DMS79 (cell line): ENCODE measurements around the gene GSN.
"Not testable (repeated sequence)": the region's sequence is repeated elsewhere in the genome, so short reads cannot be mapped to it uniquely, and the experiment has no call there.

Source experiments
- DNase-seq: peaks from one replicate; lab custom pipeline; 2025; lab: John Stamatoyannopoulos, UW

The GSN gene

DNA sequence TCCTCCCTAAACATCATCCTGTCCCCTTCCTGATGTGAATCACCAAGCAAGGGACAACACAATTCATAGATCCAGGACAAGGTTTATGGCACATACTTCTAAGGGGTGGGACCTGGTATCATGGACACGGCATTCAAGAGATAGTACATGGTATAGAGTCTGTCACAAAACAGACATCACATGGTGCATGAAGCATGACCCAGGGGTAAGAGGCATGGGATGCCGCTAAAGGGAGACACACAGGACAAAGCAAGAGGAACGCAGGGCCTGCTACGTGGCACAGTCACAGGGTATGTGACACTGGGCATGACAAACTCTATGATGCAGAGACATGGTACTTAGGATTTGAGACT is 20.7 kb downstream of the GSN start:
- DNase-seq = no peak

DNA sequence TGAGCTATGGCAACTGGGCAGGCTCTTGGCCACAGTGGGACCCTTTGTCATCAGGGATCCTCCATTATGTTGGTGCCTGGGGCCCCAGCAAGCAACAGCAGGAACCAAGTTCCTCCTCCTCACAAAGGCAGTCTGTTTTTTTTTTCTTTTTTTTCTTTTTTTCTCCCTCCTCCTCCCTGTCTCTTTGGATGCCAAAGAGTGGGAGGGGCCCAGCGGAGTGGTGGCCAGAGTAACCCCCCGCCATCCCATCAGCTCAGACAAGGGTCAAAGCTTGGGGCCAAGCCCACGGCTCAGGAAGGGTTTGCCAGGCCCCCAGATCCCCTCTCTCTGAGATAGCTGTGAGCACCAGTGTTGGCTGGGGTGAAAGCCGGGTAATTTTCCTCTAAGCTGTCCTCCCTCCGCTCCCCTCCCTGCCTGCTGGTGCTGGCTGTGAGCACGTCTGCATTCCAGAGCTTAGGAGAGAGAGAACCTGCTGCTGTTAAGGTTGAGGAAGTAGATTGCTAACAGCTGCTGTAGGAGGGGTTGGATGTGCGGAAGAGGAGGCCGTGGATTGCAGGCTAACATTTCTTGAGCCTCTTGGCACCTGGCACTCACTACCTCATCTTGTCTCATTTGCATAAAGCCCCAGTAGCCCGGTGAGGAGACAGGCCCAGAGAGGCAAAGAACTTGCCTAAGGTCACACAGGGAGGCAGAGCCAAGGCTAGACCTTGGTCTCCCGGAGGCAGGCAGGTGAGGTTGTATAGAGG is 21.2 kb downstream of the GSN start:
- DNase-seq = no peak

DNA sequence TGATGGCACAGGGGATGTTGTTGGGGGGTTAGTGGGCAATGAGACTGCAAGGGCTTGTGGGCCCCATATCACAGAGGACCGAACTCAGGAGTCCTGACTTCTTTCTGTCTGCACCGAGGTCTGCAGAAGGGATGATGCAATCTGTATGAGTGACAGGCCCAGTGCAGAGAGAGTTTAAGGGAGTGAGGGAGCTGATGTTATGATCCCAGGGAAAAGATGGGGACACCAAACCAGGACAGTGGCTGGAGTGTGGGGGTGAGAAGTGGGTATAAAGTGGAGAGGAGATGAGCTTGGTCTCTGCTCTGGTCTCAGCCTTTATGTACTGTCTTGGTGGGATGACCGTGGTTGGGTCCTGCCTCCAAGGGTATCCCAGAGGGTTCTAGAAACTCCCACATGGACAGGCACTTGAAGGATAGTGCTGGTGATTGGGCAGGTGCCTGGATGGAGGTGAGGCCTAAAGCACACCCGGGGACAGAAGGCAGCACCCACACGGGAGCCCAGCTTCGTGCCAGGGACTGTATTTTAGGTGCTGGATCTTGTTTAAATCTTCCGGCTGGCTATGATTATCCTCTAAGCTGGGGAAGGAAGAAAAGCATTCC is 21.9 kb downstream of the GSN start:
- DNase-seq = no peak

DNA sequence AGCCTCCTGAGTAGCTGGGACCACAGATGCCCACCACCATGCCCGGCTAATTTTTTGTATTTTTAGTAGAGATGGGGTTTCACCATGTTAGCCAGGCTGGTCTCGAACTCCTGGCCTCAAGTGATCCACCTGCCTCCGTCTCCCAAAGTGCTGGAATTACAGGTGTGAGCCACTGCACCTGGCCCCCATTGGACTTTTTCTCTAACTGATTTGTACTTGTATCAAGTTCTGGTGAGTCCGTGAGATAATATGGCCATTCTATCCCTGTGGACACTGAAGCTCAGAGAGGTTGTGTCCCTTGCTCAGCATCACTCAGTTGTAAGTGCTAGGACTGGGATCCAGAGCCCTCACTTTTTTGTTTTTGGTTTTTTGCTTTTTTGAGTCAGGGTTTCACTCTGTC is 23.6 kb downstream of the GSN start:
- DNase-seq = not testable (repeated sequence)

DNA sequence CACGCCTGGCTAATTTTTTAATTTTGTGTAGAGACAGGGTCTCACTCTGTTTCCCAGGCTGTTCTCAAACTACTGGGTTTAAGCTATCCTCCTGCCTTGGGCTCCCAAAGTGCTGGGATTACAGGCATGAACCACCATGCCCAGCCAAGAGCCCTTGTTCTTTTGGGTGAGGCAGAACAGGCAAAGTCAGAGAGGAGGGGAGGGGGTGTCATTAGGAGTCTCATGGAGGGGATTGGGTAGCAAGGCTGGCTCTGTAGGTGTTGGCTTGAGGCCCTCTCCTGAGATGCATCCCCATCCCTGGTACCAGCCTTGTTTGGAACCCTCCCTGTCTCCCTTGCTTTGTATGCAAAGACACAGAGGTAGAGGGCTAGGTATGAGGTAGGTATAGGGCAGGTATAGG is 24.1 kb downstream of the GSN start:
- no peak for DNase-seq

DNA sequence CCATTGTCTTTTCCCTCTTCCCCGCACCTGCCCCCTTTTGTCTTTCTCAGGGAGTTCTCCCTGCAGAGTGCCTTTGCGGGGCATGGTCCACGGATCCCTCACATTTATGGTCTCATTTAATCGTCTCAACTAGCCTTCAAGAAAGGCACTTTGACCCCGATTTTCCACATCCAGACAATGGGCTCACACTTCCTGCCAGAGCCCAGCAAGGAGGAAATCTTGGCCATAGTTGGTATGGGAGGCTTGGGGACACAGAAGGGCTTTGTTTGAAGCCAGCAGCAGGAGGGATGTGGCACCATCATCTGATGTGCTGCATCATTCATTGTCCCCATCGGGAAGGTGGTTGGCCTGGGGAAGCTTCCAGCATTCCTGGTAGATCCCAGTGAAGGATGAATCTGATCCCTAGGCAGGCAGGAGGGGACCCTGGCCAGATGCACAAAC is 24.9 kb downstream of the GSN start:
- DNase-seq = no peak

DNA sequence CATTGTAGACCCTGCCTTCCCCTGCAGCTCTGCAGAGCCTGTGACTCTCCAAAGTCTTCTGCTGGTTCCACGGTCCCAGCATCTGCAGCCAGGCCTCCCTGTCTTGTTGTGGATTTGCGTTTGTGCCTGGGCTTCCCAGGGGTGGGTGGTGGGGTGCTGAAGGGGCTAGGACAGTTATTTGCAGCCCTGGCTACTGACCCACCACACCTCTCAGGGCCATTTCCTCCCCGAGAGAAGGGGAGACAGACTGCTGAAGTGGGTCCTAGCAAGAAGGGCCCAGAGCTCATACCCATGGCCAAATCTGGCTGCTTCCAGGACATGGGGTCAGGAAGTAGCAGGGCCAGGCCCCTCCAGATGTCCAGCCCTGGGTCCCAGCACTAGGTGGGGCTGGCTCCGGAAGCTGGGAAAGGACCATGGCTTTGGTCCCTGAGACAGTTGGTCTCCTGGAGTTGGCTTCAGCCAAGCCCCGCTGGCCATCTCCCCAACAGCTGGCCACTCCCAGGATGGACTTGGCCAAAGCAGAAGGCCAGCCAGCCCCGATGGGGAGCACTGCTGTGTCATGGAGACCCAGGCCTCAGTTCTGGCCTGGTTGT is 26.3 kb downstream of the GSN start:
- no peak for DNase-seq

DNA sequence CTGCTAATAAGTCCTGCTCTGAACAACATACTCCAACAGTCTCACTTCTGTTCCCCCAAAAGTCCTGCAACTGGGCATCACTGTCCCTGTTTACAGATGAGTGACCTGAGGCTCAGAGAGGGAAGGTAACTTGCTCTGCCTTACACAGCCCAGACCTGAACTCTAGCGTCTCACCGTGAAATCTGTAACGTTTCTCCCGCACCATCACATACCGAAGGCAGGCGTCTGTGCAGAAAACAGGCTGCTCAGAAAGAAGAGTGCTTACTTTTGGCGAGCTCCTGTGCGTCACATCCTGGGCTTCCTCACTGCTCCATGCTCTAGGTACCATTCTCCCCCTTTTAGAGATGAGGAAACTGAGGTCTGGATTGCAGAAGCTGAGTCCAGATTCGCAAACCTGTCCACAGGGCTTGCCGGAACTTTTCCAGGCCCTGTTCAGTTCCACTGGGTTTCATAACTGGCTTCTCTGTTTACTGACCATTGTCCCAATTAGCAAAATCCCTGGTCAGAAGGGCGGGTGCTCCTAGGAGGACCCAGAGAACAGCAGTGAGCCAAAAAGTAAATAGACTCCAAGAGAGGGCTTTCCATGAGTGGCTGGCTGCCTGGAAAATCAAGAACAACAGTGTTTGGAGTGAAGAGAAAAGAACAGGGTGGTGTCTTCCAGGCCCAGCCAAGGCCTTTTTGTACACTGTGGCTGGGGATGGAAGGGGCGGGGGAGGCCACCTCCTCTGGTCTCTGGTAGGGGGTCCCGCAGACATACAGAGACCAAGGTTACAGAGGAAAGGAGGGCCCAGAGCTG is 27.1 kb downstream of the GSN start:
- DNase-seq = no peak

DNA sequence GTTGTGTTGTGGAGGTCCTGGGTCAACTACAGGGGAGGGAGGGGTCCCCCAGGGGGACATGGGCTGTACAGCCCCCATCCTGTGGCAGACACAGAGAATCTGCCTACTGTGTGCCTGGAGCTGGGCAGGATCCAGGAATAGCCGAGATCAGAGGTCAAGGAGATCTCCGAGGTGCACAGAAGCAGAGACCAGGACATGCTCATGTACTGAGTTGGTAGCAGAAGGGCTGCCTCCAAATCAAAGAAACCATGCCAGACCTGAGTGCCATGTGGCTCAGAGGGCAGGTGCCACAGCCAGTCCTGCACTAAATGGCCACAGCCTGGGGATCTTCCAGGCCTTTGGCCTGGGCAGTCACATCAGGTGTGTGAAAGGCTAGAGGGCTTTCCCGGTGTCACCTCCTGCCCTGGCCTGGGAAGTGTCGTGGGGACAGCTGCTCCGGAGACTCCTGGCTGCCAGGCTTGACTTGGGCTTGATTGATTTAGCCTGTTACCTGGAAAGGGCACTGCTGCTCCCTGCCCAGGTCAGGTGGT is 27.8 kb downstream of the GSN start:
- no peak for DNase-seq

DNA sequence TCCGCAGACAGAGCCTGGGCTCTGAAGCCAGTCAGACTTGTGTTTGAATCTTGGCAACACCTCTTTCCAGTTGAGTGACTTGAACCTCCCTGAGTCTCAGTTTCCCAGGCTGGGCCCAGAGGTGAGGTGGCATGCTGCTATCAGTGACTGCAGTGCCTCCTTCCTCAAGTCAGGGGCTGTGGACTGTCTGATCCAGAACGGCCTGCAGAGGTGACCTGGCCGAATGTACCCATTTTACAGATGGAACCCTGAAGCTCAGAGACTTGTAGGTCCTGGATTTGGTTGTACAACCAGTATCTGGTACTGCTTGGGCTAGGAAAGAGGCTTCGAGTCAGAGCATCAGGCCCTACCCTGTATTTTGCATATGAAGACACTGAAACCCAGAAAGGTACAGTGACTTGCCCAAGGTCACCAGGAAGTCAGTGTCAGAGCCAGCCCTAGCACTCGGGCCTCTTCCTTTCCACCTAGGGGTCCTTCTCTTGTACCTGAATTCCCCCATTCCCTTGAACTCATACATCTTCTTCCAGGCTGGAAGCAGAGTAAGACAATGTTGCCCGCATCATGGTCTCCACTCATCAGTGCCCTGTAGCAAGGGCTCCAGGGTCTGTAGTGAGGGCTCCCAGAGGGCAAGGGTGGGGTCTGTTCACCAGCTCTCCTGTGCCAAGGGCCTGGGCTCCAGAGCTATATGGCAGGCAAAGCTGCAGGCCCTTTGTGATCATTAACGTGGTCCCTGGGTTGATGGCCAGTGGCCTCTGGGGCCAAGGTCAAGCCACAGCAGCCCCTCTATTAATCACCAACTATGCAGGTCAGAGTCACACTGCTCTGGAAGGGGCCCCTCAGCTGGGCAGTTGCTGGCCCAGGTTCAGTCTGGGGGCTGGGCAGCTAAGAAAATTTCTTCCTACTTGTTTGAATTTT is 28.5 kb downstream of the GSN start:
- no peak for DNase-seq

DNA sequence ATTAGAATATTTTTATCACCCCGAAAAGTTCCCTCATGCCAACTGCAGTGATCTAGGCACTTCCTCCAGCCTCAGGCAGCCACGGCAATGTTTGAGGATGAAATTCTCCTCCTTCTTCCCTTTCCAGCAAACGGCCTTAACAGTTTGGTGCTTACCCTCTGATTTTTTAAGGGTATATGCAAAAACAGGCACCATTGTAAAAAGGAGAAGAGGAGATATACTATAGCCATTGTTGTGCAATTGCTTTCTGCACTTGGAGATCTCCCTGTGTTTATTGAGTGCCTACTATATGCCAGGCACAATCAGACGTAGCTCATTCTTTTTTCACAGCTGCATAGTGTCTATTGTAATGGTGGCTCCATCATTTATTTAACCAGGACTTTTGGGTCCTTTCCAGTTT is 29.4 kb downstream of the GSN start:
- DNase-seq = no peak

DNA sequence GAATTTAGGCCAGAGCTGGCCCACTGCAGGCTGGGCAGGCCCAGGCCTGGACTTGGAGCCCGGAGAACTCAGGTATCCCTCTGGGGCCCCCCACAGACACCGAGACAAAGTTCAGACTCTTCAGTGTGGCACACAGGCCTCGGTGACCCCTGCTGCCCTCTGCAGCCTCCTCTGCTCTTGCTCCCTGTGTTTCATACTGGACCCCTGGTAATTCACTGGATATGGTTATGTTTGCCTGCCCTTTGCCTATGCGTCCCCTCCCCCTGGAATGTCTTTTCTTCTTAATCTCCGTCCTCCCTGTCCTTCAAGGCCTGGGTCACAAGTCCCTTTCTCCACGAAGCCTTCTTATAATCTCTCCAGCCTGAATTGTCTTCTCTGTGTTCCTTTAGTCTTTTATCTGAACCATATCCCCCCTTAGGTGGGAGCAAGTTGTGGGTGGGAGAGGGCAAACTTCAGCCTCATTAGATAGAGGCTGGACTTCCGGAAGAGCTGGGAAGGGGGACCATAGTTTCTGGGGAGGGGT is 30.1 kb downstream of the GSN start:
- DNase-seq = no peak

DNA sequence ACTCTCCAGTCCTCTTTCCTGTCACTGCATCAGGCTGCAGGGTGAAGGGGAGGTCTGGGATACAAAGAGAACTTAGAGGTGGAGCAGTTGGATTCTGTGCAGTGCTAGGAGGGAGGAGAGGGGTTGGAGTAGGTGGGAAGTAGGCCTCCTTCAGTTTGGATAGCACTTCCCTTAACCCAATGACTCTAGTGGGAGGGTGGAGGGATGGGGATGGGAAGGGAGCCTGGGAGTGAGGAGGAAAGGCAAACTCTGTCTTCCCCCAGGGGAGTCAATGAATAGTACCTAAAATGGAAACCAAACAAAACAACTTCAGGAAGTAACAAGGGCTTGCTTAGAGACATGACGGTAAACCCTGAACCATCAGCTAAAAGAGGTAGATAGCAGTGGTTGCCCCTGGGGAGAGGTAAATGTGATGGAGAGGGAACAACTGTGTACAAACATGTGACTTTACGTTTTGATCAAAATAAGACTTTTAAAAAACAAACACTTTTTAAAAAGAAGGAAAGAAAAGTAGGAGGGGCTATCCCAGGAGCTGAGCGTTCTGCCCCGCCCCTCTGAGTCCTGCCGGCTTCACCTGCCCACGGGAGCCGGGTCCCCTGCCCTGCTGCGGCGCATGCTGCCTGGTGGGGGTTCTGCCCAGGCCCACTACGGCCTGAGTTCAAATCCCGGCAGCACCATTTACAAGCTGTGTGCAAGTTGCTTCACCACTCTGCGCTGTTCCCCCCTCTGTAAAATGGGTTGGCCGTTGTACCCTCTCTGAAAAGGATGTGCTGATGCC is 30.9 kb downstream of the GSN start:
- DNase-seq = no peak

DNA sequence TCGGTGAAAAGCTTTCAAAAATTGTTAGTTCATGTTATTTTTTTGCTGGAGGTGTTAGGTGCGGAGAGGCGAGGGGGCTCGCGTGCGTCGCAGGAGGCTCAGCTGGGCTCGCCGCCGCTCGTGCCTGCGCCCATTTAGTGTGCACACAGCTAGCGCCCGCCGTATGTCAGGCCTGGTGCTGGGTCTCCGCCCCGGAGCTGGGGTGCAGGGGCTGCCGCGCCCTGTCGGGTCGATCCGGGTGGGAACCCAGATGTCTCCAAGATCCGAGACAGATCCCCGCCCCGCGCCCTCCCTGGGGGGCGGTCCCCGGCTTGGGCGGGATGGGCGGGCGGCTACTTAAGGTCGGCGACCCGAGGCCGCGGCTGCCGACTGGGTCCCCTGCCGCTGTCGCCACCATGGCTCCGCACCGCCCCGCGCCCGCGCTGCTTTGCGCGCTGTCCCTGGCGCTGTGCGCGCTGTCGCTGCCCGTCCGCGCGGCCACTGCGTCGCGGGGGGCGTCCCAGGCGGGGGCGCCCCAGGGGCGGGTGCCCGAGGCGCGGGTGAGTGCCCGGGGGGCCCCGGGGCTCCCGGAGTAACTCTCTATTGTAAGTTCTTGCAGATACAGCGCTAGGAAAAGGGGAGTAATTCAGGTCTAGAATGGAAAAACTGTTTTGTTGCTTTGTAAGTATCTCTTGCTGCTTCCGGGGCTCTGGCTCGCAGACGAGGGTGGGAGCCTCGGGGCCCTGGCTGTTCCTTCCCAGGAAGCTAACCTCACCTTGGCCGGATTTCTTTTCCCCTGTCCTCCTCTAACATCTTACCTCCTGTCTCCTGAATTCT is 31.7 kb downstream of the GSN start:
- DNase-seq = no peak

DNA sequence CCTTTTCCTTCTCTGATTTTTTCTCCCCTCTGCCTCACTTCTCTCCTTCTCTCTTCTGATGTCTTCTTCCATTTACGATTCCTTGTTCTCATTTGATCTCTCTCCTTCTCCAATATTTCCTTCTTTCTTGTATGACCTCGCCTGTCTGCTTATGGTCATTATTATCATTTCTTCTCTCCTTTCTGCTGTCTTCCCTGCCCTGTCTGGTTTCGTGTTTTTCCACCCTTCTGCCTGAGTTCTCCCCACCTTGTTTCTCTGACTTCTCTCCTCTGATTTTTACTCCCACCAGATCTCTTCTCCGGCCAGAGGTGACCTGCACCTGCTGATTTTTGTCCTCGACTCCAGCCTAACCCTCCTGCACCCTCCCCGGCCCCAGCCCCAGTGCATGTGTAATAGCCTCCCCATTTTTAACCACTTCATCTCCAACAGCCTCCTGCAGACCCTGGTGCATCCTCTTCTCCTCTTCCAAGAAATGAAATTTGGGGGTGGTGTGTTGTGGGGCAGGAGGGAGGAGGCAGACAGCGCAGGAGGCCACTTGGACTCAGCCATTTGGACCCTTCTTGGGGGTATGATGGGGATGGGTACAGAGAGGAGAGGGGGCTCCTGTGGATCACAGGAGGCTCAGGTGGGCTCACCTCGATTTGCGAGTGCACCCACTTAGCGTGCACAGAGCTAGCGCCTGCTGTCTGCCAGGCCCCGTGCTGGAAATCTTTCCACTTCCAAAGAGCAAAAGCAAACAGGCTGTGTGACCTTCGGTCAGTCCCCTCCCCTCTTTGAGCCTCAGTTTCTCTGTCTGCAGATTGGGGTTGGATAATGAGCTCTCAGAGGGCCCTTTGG is 32.5 kb downstream of the GSN start:
- DNase-seq = no peak

DNA sequence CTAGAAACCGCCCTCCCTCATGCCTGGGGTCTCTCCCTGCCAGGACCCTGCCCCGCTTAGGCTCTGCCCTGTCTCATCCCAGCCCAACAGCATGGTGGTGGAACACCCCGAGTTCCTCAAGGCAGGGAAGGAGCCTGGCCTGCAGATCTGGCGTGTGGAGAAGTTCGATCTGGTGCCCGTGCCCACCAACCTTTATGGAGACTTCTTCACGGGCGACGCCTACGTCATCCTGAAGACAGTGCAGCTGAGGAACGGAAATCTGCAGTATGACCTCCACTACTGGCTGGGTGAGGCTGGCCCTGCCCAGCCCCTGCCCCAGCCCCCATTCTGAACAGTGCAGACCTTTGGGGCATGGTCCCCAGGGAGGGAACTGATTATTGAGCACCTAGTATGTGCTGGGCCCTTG is 33.9 kb downstream of the GSN start:
- no peak for DNase-seq

DNA sequence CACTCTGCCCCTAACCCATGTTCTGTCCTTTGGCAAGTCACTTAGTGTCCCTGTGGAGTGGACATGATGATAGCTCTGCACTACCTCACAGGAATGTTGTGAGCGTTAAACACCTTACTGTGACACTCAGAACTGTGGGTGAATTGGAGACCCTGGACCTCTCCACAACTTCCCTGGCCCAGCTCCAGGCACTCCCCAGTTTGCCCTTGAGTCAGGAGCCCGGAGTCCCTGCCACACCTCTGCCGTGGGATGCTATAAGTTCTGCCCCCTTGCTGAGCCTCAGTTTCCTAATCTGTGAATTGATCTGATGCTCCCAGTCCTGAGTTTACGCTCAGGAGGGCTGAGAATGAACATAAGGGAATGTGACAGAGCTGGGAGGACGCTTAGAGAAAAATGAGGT is 34.4 kb downstream of the GSN start:
- no peak for DNase-seq

DNA sequence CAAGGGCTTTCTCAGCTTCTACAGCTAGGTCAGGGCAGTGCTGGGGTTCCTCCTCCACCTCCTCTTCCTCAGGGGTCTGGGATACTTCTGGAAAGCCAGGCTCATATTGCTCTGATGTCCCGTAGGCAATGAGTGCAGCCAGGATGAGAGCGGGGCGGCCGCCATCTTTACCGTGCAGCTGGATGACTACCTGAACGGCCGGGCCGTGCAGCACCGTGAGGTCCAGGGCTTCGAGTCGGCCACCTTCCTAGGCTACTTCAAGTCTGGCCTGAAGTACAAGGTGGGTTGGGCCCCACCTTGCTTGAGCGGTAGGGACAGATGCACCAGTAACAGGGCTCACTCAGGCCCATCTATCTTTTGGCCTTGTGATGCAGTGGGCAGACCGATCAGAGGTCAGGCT is 34.8 kb downstream of the GSN start:
- no peak for DNase-seq
